PFSK-1 (cell line): ENCODE data around the gene ACTRT1. TPM values are rescaled to one million over a fixed set of nuclear protein-coding genes. Genes with fewer than 3 reads are reported as not detected.

Experiments
- FOXP2 ChIP-seq: optimal IDR thresholded peaks from 2 replicates; pipeline ENCODE3; 2011; ENCODE audit warnings: borderline replicate concordance, control low read depth, inconsistent platforms; ENCODE audit not compliant: insufficient read depth; ENCODE audit errors: extremely low read length, extremely low read depth
- POLR2AphosphoS5 ChIP-seq: IDR thresholded peaks from 2 replicates; pipeline ENCODE4 v1.6.1; 2012; ENCODE audit warnings: low read depth, mild to moderate bottlenecking, control low read depth, low read length, moderate library complexity
- SIN3A ChIP-seq: IDR thresholded peaks from 2 replicates; pipeline ENCODE4 v1.6.1; 2012; ENCODE audit warnings: mild to moderate bottlenecking, low read length, moderate library complexity, borderline replicate concordance; ENCODE audit not compliant: insufficient read depth
- TAF1 ChIP-seq: IDR thresholded peaks from 2 replicates; pipeline ENCODE4 v1.6.1; 2012; ENCODE audit warnings: low read length, control low read depth, borderline replicate concordance; ENCODE audit not compliant: insufficient read depth
- polyA plus RNA-seq: library from polyadenylated mRNA; unstranded; fragments of >200 nt; gene quantifications from one replicate; pipeline ENCODE4 v1.2.1, GENCODE V29; 2012; ENCODE audit warnings: low read depth, missing spikeins; ENCODE audit not compliant: insufficient read length
- TF ChIP-seq, protein P1 (sequence below), 2 experiments: IDR thresholded peaks; 2 replicates each; pipeline versions ENCODE4 v1.6.1 to v1.8.0; 2011 to 2012; ENCODE audit warnings: low read depth in 2 of 2, low read length in 2 of 2, control low read depth in 1 of 2, inconsistent platforms in 1 of 2, mild to moderate bottlenecking in 1 of 2, moderate library complexity in 1 of 2; ENCODE audit not compliant: insufficient read depth in 1 of 2

Gene ACTRT1
- not detected for polyA plus RNA-seq

DNA sequence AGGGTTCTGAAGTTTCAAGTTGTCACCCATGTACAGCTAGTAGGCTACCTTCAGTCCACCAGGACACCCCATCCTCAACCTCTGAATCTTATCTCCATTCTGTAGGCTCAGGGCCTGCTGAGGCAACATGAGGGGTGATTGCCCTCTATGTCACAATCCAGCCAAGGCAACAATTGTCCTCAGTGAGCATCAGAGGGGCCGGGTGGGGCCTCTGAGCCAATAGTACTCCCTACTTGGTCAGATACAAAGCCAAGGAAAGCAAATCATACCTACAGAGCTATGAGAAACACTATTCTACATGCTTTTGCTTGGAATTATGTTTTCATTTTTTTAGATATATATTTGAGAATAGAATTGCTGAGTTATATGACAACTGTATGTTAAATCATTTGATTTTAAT lies at the start of gene ACTRT1:
Gene ACTRT1 (minus strand): TSS at position 101 of the 400 bp plus-strand sequence. CDS start 197 bp downstream, outside the sequence.
- no peak for TF ChIP-seq FOXP2
- TF ChIP-seq, protein P1, sequence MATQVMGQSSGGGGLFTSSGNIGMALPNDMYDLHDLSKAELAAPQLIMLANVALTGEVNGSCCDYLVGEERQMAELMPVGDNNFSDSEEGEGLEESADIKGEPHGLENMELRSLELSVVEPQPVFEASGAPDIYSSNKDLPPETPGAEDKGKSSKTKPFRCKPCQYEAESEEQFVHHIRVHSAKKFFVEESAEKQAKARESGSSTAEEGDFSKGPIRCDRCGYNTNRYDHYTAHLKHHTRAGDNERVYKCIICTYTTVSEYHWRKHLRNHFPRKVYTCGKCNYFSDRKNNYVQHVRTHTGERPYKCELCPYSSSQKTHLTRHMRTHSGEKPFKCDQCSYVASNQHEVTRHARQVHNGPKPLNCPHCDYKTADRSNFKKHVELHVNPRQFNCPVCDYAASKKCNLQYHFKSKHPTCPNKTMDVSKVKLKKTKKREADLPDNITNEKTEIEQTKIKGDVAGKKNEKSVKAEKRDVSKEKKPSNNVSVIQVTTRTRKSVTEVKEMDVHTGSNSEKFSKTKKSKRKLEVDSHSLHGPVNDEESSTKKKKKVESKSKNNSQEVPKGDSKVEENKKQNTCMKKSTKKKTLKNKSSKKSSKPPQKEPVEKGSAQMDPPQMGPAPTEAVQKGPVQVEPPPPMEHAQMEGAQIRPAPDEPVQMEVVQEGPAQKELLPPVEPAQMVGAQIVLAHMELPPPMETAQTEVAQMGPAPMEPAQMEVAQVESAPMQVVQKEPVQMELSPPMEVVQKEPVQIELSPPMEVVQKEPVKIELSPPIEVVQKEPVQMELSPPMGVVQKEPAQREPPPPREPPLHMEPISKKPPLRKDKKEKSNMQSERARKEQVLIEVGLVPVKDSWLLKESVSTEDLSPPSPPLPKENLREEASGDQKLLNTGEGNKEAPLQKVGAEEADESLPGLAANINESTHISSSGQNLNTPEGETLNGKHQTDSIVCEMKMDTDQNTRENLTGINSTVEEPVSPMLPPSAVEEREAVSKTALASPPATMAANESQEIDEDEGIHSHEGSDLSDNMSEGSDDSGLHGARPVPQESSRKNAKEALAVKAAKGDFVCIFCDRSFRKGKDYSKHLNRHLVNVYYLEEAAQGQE (IDR thresholded peaks at IDR 0.05; ENCODE audit: insufficient read depth in 1 of 2, low read depth in 2 of 2, low read length in 2 of 2), result no peak
- TF ChIP-seq POLR2AphosphoS5, result no peak
- TF ChIP-seq TAF1, result no peak
- TF ChIP-seq SIN3A, result no peak

DNA sequence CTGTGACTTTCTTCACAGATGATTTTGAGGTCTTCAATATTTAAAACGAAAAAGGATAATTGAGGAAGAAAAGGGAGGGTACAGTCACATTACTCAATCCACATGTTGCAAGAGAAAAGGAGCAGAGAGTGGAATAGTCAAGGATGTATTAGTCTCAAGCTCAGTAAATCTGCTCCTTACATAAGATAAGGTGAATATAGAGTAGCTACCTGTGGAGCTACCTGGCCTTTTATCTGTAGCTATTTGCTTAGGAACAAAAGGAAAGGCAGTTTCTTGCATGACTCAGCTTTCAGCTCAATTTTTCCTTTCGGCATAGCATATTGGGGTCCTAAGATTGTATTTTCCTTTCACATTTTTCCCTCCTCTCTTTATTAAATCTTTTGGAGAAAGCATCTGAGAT lies 26.3 kb upstream of the ACTRT1 start:
- TF ChIP-seq FOXP2, result no peak
- no peak for TF ChIP-seq SIN3A
- TF ChIP-seq, protein P1 (IDR thresholded peaks at IDR 0.05; ENCODE audit: insufficient read depth in 1 of 2, low read depth in 2 of 2, low read length in 2 of 2), result no peak
- TF ChIP-seq TAF1, result no peak
- TF ChIP-seq POLR2AphosphoS5, result no peak

DNA sequence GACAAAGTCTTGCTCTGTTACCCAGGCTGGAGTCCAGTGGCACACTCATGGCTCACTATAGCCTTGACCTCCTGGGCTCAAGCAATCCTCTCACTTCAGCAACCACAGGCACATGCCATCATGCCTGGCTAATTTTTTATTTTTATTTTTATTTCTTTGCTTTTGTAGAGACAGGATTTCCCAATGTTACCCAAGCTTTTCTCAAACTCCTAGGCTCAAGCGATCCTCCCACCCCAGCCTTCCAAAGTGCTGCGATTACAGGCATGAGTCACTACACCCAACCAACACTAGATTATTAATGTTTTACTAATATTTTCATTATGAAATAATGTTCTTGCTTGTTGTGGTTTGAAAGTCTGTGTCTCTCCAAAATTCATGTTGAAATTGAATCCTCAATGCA lies 5.2 kb upstream of the ACTRT1 start:
- TF ChIP-seq POLR2AphosphoS5 (no peak), TAF1 (no peak), SIN3A (no peak), FOXP2 (no peak)
- TF ChIP-seq, protein P1 (IDR thresholded peaks at IDR 0.05; ENCODE audit: insufficient read depth in 1 of 2, low read depth in 2 of 2, low read length in 2 of 2), result no peak

DNA sequence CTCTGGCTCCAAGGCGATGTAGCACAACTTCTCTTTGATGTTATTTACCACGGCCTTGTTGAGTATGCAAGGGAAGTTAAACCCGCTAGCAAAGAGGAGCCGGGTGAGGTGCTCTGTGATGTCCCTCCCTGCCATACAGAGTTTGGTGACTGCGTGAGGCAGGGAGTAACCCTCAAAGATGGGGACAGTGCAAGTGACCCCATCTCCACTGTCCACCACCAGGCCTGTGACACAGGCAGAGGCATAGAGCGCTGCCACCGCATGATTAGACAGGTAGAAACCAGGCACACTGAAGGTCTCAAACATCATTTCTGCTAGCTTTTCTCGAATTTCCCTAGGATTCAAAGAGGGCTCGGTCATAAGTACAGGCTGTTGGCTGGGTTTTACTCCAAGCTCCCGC lies 677 bp downstream of the ACTRT1 start:
- TF ChIP-seq TAF1 (no peak), FOXP2 (no peak), SIN3A (no peak), POLR2AphosphoS5 (no peak)
- TF ChIP-seq, protein P1 (IDR thresholded peaks at IDR 0.05; ENCODE audit: insufficient read depth in 1 of 2, low read depth in 2 of 2, low read length in 2 of 2), result no peak

DNA sequence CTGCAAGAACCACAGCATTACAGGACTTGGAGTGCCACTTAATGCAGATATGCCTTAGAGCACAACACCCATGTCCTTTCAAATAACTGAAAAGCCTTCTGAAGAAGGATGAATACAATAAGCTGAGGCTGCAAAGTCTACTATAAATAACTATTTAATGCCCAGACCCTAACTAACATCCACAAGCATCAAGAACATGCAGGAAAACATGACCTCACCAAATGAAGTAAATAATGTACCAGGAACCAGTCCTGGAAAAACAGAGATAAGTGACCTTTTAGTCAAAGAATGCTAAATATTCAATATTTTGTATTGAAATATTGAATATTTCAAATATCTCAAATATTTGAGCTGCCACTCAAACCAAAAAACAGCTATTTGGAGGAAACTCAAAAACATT lies 16.9 kb downstream of the ACTRT1 start:
- no peak for TF ChIP-seq TAF1
- no peak for TF ChIP-seq POLR2AphosphoS5
- TF ChIP-seq FOXP2, result no peak
- no peak for TF ChIP-seq SIN3A
- TF ChIP-seq, protein P1 (IDR thresholded peaks at IDR 0.05; ENCODE audit: insufficient read depth in 1 of 2, low read depth in 2 of 2, low read length in 2 of 2), result no peak
